Gastroesophageal sphincter (tissue), 3 donors: ENCODE data around the gene LARP6.

ENCODE experiments used
- CTCF ChIP-seq, 4 experiments: fragments of 200-600 bp in 2 of 4; fragments of 450-650 bp in 2 of 4; sonication (generic) in 1 of 4; IDR thresholded peaks; one replicate each; pipeline ENCODE4 v1.5.1; 2017 to 2019; ENCODE audit warnings: antibody characterized with exemption in 4 of 4, mild to moderate bottlenecking in 2 of 4, moderate library complexity in 2 of 4
- EP300 ChIP-seq: sonication (generic); formaldehyde crosslinking; IDR thresholded peaks from one replicate; pipeline ENCODE4 v1.6.1; 2017; ENCODE audit warnings: antibody characterized with exemption, mild to moderate bottlenecking
- POLR2A ChIP-seq, 2 donors: fragments of 450-650 bp; IDR thresholded peaks; one replicate each; pipeline ENCODE4 v1.6.1; 2017; ENCODE audit warnings: antibody characterized with exemption in 2 of 2, mild to moderate bottlenecking in 2 of 2, moderate library complexity in 1 of 2
- POLR2AphosphoS5 ChIP-seq: sonication (generic); formaldehyde crosslinking; IDR thresholded peaks from one replicate; pipeline ENCODE4 v1.6.1; 2017; ENCODE audit warnings: antibody characterized with exemption

- no peak for TF ChIP-seq EP300
- no peak for TF ChIP-seq CTCF (IDR thresholded peaks at IDR 0.05)
- TF ChIP-seq POLR2A (IDR thresholded peaks at IDR 0.05): no peak
- no peak for TF ChIP-seq POLR2AphosphoS5
These were observed 70.3 kb downstream of the LARP6 start for GRCh38 chr15:70783610-70784022.
